ENCODE data around the gene IZUMO1.

- TF ChIP-seq, protein P1, sequence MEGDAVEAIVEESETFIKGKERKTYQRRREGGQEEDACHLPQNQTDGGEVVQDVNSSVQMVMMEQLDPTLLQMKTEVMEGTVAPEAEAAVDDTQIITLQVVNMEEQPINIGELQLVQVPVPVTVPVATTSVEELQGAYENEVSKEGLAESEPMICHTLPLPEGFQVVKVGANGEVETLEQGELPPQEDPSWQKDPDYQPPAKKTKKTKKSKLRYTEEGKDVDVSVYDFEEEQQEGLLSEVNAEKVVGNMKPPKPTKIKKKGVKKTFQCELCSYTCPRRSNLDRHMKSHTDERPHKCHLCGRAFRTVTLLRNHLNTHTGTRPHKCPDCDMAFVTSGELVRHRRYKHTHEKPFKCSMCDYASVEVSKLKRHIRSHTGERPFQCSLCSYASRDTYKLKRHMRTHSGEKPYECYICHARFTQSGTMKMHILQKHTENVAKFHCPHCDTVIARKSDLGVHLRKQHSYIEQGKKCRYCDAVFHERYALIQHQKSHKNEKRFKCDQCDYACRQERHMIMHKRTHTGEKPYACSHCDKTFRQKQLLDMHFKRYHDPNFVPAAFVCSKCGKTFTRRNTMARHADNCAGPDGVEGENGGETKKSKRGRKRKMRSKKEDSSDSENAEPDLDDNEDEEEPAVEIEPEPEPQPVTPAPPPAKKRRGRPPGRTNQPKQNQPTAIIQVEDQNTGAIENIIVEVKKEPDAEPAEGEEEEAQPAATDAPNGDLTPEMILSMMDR (IDR thresholded peaks at IDR 0.05 in 8 of 11, conservative IDR thresholded peaks at IDR 0.05 in 3 of 11) = no peak
- peak in 2 of 3 donors; percentile 60 to 73 for TF ChIP-seq POLR2AphosphoS5 (IDR thresholded peaks at IDR 0.05)
Measured at GRCh38 chr19:48698046-48698445, 48.7 kb downstream of the IZUMO1 start.
